Caco-2 (cell line): ENCODE measurements around the gene ZFP91. TPM values are rescaled to one million over a fixed set of nuclear protein-coding genes. Genes with fewer than 3 reads are reported as not detected.

Experiments used
- BruUV-seq: library from RNA; stranded (reverse); fragments of 400-500 nt; replicated peaks from 2 replicates; lab custom pipeline; 2021; lab: Mats Ljungman, UMichigan
- CTCF ChIA-PET: fragments of 300-600 bp; sonication (Branson Sonifier 250); formaldehyde crosslinking; loops from one replicate; lab custom pipeline; 2022; ENCODE audit warnings: antibody characterized with exemption; lab: Charles Lee
- POLR2A ChIA-PET: fragments of 300-600 bp; sonication (Branson Sonifier 250); formaldehyde crosslinking; loops from one replicate; lab custom pipeline; 2022; ENCODE audit warnings: antibody characterized with exemption; lab: Charles Lee
- DNase-seq, 2 experiments: peaks; one replicate each; pipeline versions ENCODE4 v3.0.0 to v3.0.0-alpha.2; 2020 to 2022
- H3K27me3 ChIP-seq: replicated peaks from 2 replicates; pipeline ENCODE4 v1.6.0; 2011; ENCODE audit warnings: low read length; ENCODE audit not compliant: control insufficient read depth, insufficient read depth
- H3K36me3 ChIP-seq: 2 replicates; pipeline ENCODE4 v1.5.1; 2011; ENCODE audit warnings: low read length; ENCODE audit not compliant: control insufficient read depth, insufficient read depth
- H3K4me1 ChIP-seq: fragments of 250-450 bp; sonication (Bioruptor Pico); 2 replicates; pipeline ENCODE4 v1.5.1; 2020; ENCODE audit warnings: mild to moderate bottlenecking
- H3K4me3 ChIP-seq: 2 replicates; pipeline ENCODE4 v1.5.1; 2011; ENCODE audit warnings: low read depth, mild to moderate bottlenecking, control low read depth, low read length
- H3K9me3 ChIP-seq: fragments of 250-450 bp; sonication (Bioruptor Pico); 2 replicates; pipeline ENCODE4 v1.5.1; 2020; ENCODE audit warnings: mild to moderate bottlenecking, moderate library complexity
- H3K27ac Mint-ChIP-seq: one replicate; pipeline ENCODE4 v1.8.0; 2022; ENCODE audit warnings: mixed read lengths; ENCODE audit not compliant: unreplicated experiment
- H3K27me3 Mint-ChIP-seq: one replicate; pipeline ENCODE4 v1.8.0; 2022; ENCODE audit warnings: mixed read lengths; ENCODE audit not compliant: insufficient read depth, unreplicated experiment
- H3K36me3 Mint-ChIP-seq: one replicate; pipeline ENCODE4 v1.8.0; 2022; ENCODE audit warnings: mild to moderate bottlenecking, mixed read lengths; ENCODE audit not compliant: insufficient read depth, unreplicated experiment
- H3K4me1 Mint-ChIP-seq: one replicate; pipeline ENCODE4 v1.8.0; 2022; ENCODE audit warnings: low read depth, mixed read lengths; ENCODE audit not compliant: unreplicated experiment
- H3K4me3 Mint-ChIP-seq: one replicate; pipeline ENCODE4 v1.8.0; 2022; ENCODE audit warnings: mild to moderate bottlenecking, moderate library complexity, mixed read lengths; ENCODE audit not compliant: unreplicated experiment
- H3K9me3 Mint-ChIP-seq: one replicate; pipeline ENCODE4 v1.8.0; 2022; ENCODE audit warnings: mixed read lengths; ENCODE audit not compliant: unreplicated experiment
- intact Hi-C: fragments of 100-400 bp; cut with micrococcal nuclease; formaldehyde crosslinking; loops from one replicate; pipeline ENCODE4 v1.10.0; 2022; ENCODE audit not compliant: unreplicated experiment
- total RNA-seq: library from RNA; stranded (reverse); gene quantifications from 2 replicates; pipeline ENCODE4 v1.2.3, GENCODE V29; 2022
- TF ChIP-seq, protein P1 (sequence below), 2 experiments: fragments of 200-600 bp in 1 of 2; IDR thresholded peaks; 1 replicate in 1 of 2; 2 replicates in 1 of 2; pipeline versions ENCODE4 v1.5.1 to v1.8.0; 2011 to 2022; ENCODE audit warnings: antibody characterized with exemption in 1 of 2, control low read depth in 1 of 2, inconsistent platforms in 1 of 2, low read depth in 1 of 2, low read length in 1 of 2, mild to moderate bottlenecking in 1 of 2, moderate library complexity in 1 of 2; ENCODE audit not compliant: insufficient read depth in 1 of 2, severe bottlenecking in 1 of 2, unreplicated experiment in 1 of 2

The ZFP91 gene
- total RNA-seq, 1 experiment from 2014 or later: 40.6 TPM

DNA sequence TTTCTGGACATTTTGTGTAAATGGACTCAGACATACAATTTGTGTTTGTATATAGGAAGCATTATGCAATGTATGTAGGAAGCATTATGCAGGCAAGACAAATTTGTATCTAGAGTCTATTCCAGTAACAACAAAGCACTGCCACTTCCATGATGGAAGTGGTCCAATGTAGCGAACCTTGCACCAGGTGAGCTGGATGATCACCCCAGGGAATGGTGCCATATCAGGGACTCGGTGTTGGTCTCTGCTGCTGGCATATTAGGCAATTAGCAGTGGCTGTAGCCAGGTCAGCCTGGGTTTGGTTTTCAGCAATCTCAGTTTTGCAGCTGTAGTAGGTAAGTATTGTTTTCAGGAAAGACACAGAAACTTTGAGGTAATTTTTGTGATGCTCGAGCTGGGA, 12.8 kb downstream of the ZFP91 start:
- Mint-ChIP-seq H3K9me3 (no peaks in the 10 kb centered on the region), H3K4me1 (peaks cover 18% of the 10 kb centered on the region), H3K27ac (no peak overlapping the region), H3K36me3 (peaks cover 34% of the 10 kb centered on the region), H3K4me3 (no peak overlapping the region), H3K27me3 (no peaks in the 10 kb centered on the region)
- intact Hi-C loops: no loop called here
- no peaks in the 10 kb centered on the region for H3K4me1 ChIP-seq
- BruUV-seq: no TSS peak
- H3K27me3 ChIP-seq: no peaks in the 10 kb centered on the region
- no peak for DNase-seq
- TF ChIP-seq, protein P1, sequence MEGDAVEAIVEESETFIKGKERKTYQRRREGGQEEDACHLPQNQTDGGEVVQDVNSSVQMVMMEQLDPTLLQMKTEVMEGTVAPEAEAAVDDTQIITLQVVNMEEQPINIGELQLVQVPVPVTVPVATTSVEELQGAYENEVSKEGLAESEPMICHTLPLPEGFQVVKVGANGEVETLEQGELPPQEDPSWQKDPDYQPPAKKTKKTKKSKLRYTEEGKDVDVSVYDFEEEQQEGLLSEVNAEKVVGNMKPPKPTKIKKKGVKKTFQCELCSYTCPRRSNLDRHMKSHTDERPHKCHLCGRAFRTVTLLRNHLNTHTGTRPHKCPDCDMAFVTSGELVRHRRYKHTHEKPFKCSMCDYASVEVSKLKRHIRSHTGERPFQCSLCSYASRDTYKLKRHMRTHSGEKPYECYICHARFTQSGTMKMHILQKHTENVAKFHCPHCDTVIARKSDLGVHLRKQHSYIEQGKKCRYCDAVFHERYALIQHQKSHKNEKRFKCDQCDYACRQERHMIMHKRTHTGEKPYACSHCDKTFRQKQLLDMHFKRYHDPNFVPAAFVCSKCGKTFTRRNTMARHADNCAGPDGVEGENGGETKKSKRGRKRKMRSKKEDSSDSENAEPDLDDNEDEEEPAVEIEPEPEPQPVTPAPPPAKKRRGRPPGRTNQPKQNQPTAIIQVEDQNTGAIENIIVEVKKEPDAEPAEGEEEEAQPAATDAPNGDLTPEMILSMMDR (IDR thresholded peaks at IDR 0.05; ENCODE audit: insufficient read depth in 1 of 2, low read depth in 1 of 2, low read length in 1 of 2, severe bottlenecking in 1 of 2, unreplicated experiment in 1 of 2): no peak
- no peak overlapping the region for H3K4me3 ChIP-seq
- no peaks in the 10 kb centered on the region for H3K9me3 ChIP-seq
- H3K36me3 ChIP-seq: no peaks in the 10 kb centered on the region
- ChIA-PET CTCF (no interaction called here), POLR2A (no interaction called here)

- ChIA-PET CTCF (no interaction called here), POLR2A (no interaction called here)
- intact Hi-C loops: no loop called here
- H3K9me3 Mint-ChIP-seq: no peaks in the 10 kb centered on the region
- Histone ChIP-seq H3K27me3 (no peaks in the 10 kb centered on the region), H3K36me3 (no peaks in the 10 kb centered on the region), H3K4me3 (no peak overlapping the region), H3K4me1 (peaks cover 3% of the 10 kb centered on the region; the same call in 1 of the 2 replicates), H3K9me3 (no peaks in the 10 kb centered on the region)
- H3K36me3 Mint-ChIP-seq: peaks cover 38% of the 10 kb centered on the region
- no peak for DNase-seq
- BruUV-seq: no TSS peak
- peak overlapping the region; percentile 7 for H3K27ac Mint-ChIP-seq
- no peak overlapping the region for H3K4me3 Mint-ChIP-seq
- TF ChIP-seq, protein P1 (IDR thresholded peaks at IDR 0.05; ENCODE audit: insufficient read depth in 1 of 2, low read depth in 1 of 2, low read length in 1 of 2, severe bottlenecking in 1 of 2, unreplicated experiment in 1 of 2): no peak
- no peaks in the 10 kb centered on the region for H3K27me3 Mint-ChIP-seq
- peaks cover 18% of the 10 kb centered on the region for H3K4me1 Mint-ChIP-seq
Observed at GRCh38 chr11:58592760-58593472, 14.1 kb downstream of the ZFP91 start.

- peaks cover 38% of the 10 kb centered on the region for H3K36me3 Mint-ChIP-seq
- no peaks in the 10 kb centered on the region for H3K27me3 ChIP-seq
- no peak overlapping the region for H3K4me3 ChIP-seq
- BruUV-seq: no TSS peak
- intact Hi-C loops: no loop called here
- no peak for DNase-seq
- POLR2A ChIA-PET: no interaction called here
- H3K4me1 Mint-ChIP-seq: peaks cover 18% of the 10 kb centered on the region
- no peaks in the 10 kb centered on the region for H3K9me3 ChIP-seq
- peaks cover 7% of the 10 kb centered on the region; the same call in 1 of the 2 replicates for H3K4me1 ChIP-seq
- H3K36me3 ChIP-seq: no peaks in the 10 kb centered on the region
- H3K4me3 Mint-ChIP-seq: no peak overlapping the region
- no peaks in the 10 kb centered on the region for H3K27me3 Mint-ChIP-seq
- TF ChIP-seq, protein P1 (IDR thresholded peaks at IDR 0.05; ENCODE audit: insufficient read depth in 1 of 2, low read depth in 1 of 2, low read length in 1 of 2, severe bottlenecking in 1 of 2, unreplicated experiment in 1 of 2): no peak
- H3K9me3 Mint-ChIP-seq: no peaks in the 10 kb centered on the region
- no peak overlapping the region for H3K27ac Mint-ChIP-seq
- CTCF ChIA-PET: no interaction called here
Observed at GRCh38 chr11:58594826-58595225, 16.0 kb downstream of the ZFP91 start.
